K562 treated with DMSO at 1 percent for 48 hours (cell line): ENCODE data around the gene DDI2. TPM values are rescaled to one million over a fixed set of nuclear protein-coding genes. Genes with fewer than 3 reads are reported as not detected.

Experiments
- total RNA-seq: library from RNA; unstranded; fragments of 300-600 nt; gene quantifications from 2 replicates; pipeline ENCODE4 v1.2.3, GENCODE V29; 2022; ENCODE audit warnings: low replicate concordance; ENCODE audit errors: extremely low read depth

DDI2 gene
- not detected in 2 replicates for total RNA-seq

DNA sequence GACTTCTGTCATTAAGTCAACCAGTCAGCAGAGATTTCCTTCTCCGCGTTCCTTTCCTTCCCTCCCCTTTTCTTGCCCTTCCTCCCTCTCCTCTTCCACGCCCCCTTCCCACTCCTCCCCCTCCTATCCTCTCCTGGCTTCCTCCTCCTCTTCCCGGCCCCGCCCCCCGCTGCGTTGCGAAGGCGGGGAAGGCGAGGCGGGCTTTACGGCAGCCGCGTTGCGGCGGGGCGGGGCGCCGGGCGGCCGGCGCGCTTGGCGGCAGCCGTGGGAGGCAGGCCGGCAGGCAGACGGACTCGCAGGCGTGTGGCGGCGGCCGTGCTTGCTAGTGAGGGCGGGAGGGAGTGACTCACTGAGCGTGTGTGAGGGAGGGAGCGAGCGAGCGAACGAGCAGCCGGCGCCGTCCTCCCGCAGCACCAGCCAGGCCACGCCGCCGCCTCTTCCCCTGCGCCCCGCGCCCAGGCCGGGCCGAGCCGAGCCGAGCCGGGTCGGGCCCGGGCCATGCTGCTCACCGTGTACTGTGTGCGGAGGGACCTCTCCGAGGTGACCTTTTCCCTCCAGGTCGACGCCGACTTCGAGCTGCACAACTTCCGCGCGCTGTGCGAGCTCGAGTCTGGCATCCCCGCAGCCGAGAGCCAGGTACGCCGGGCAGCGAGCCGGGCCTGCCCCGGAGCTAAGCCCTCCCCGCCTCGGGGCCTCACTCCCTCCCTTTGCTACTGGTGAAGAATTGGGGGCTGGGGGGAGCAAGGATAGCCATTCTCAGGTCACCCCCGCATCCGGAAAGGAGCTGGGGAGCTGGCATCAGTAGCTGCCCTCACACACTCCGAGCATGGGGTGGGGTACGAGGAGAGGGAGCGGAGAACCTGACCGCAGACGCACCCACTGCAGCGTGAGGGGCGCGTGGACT, at the start of gene DDI2:
DDI2 (plus strand) TSS at position 286 of the 904 bp plus-strand sequence; CDS start at position 499, 213 bp downstream.

DNA sequence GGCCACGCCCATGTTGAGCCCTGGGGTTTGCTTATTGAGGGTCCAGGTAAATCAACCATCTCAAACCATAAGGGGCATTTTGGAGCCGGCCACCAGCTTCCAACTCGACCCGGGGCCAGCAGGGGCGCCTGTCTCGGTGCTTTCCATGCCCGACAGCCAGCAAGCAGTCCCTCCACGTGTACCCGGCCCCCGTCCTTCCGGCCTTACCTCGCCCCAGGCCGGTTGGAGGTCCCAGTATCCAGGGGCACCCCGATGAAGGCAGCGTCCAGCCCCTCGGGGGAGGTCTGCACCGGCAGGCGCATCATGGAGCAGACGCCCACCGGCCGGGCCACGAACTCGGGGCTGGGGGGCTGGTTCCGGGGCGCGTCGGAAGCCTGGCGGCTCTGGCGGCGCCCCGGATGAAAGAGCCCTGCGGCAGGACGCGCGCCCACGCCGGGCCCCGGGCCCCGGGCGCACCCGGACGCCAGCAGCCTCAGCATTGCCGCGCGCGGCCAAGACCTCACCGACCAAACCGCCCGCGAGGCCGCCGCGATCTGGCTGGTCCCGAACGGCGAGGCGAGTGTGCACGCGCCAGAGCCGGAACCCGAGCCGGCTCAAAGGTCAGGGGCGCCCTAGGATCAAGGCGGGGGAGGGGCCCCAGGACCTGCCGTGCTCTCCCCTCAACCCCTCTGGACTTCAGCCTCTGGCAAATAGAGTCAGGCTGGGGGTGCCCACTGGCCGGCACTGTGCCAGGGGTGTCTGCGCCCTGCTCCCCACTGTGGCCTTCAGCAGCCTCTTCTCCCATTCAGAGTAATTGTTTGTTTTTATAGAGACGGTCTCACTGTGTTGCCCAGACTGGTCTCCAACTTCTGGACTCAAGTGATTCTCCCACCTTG, 32.5 kb upstream of the DDI2 start, which contains the start of gene AGMAT:
AGMAT (minus strand) TSS at position 563 of the 875 bp plus-strand sequence; CDS start at position 479, 84 bp downstream.

DNA sequence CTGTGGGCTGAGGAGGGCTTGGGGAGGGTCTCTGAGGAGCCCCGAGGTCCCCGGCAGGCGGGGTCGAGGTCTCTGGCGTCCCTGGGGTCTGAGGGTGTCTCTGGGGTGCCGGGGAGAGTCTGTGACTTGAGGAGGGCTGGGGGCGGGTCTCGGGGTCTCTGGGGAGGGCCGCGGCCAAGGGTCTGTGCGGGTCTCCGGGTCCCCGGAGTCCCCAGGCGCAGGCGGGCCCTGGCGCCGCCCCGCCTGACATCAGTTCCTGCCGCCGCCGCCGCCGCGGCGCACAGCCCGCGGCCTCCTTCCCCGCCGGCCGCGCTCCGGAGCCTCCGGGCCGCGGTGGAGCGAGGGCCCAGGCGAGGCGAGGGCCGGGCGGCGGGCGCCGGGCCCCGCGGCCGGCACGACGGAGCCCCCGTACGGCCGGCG, 66.8 kb downstream of the DDI2 start, which contains the start of gene PLEKHM2:
PLEKHM2 (plus strand) TSS at position 279 of the 420 bp plus-strand sequence. CDS start 239 bp downstream, outside the sequence.

Other genes starting within 250 kb of the DDI2 start
- gene EFHD2, start 207.6 kb upstream of the DDI2 start, total RNA-seq: not detected in 2 replicates
- gene CTRC, start 179.0 kb upstream of the DDI2 start, total RNA-seq: not detected in 2 replicates
- gene CELA2A, start 160.7 kb upstream of the DDI2 start, total RNA-seq: not detected in 2 replicates
- not detected in 2 replicates for gene CELA2B, start 141.4 kb upstream of the DDI2 start, total RNA-seq
- gene CASP9, start 93.2 kb upstream of the DDI2 start, total RNA-seq: not detected in 2 replicates
- not detected in 2 replicates for gene DNAJC16, start 90.6 kb upstream of the DDI2 start, total RNA-seq
- not detected in 2 replicates for gene AGMAT, start 32.4 kb upstream of the DDI2 start, total RNA-seq
- 174 TPM in 1 of 2 replicates, not detected in the other for gene PLEKHM2, start 66.9 kb downstream of the DDI2 start, total RNA-seq
- not detected in 2 replicates for gene SLC25A34, start 118.8 kb downstream of the DDI2 start, total RNA-seq
- gene TMEM82, start 125.0 kb downstream of the DDI2 start, total RNA-seq: not detected in 2 replicates
- not detected in 2 replicates for gene FBLIM1, start 141.3 kb downstream of the DDI2 start, total RNA-seq
- not detected in 2 replicates for gene UQCRHL, start 190.2 kb downstream of the DDI2 start, total RNA-seq
- gene SPEN, start 230.2 kb downstream of the DDI2 start, total RNA-seq: not detected in 2 replicates